Measurements from ENCODE around the gene REG4.

GRCh38 chr1:119805247-119805646 is 6.0 kb downstream of the REG4 start:
- TF ChIP-seq CTCF (IDR thresholded peaks at IDR 0.05; ENCODE audit: low read depth, low read length, poor library complexity, severe bottlenecking) (no peak), EZH2phosphoT487 (IDR thresholded peaks at IDR 0.05; ENCODE audit: borderline replicate concordance, low read length) (no peak)
